Glutamatergic neuron (in vitro differentiated cells): ENCODE data around the gene RNF175. TPM values are rescaled to one million over a fixed set of nuclear protein-coding genes. Genes with fewer than 3 reads are reported as not detected.

Experiments used
- DNase-seq: peaks from one replicate; pipeline ENCODE4 v3.0.0; 2022
- H3K27ac Mint-ChIP-seq: one replicate; pipeline ENCODE4 v1.8.0; 2020; ENCODE audit warnings: mild to moderate bottlenecking, mixed read lengths, inconsistent platforms; ENCODE audit not compliant: unreplicated experiment
- H3K27me3 Mint-ChIP-seq: one replicate; pipeline ENCODE4 v1.8.0; 2020; ENCODE audit warnings: mild to moderate bottlenecking, moderate library complexity, mixed read lengths, inconsistent platforms; ENCODE audit not compliant: unreplicated experiment
- H3K36me3 Mint-ChIP-seq: one replicate; pipeline ENCODE4 v1.8.0; 2020; ENCODE audit warnings: mild to moderate bottlenecking, mixed read lengths, inconsistent platforms; ENCODE audit not compliant: unreplicated experiment
- H3K4me1 Mint-ChIP-seq: one replicate; pipeline ENCODE4 v1.8.0; 2020; ENCODE audit warnings: mild to moderate bottlenecking, low read depth, mixed read lengths, inconsistent platforms; ENCODE audit not compliant: unreplicated experiment
- H3K4me3 Mint-ChIP-seq: one replicate; pipeline ENCODE4 v1.8.0; 2020; ENCODE audit warnings: mild to moderate bottlenecking, mixed read lengths, inconsistent platforms; ENCODE audit not compliant: unreplicated experiment
- H3K9me3 Mint-ChIP-seq: one replicate; pipeline ENCODE4 v1.8.0; 2020; ENCODE audit warnings: mild to moderate bottlenecking, moderate library complexity, mixed read lengths, inconsistent platforms; ENCODE audit not compliant: unreplicated experiment
- CTCF ChIP-seq: fragments of 200-600 bp; sonication (generic); IDR thresholded peaks from one replicate; pipeline ENCODE4 v1.5.0; 2021; ENCODE audit not compliant: partially characterized antibody, unreplicated experiment
- total RNA-seq: library from RNA; stranded (reverse); fragmentation: NEBNext Ultra II Directional; extraction: Animal tissue kit (Norgen Biotek cat#: 25700); gene quantifications from one replicate; pipeline ENCODE4 v1.2.1, GENCODE V29; 2021; ENCODE audit not compliant: unreplicated experiment

The RNF175 gene
- total RNA-seq, 1 donor from 2014 or later = 2.1 TPM

DNA sequence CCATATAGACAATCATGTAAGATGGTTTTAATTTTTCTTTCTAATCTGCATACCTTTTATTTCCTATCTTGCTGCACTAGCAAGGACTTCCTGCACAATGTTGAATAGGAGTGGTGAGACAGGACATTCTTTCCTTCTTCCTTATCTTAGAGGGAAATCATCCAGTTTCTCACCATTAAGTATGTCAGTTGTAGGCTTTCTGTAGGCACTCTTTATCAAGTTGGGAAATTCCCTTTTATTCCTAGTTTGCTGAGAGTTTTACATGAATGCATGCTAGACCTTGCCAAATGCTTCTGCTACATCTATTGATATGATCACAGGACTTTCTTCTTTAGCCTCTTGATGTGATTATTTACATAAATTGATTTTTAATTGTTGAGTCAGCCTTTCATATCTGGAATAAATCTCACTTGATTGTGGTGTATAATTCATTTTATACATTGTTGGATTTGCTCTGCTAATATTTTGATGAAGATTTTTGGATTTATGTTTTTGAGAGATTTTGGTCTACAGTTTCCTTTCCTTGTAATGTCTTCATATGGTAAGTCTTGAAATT is 23.8 kb downstream of the RNF175 start:
- no peak overlapping the region for H3K27ac Mint-ChIP-seq

DNA sequence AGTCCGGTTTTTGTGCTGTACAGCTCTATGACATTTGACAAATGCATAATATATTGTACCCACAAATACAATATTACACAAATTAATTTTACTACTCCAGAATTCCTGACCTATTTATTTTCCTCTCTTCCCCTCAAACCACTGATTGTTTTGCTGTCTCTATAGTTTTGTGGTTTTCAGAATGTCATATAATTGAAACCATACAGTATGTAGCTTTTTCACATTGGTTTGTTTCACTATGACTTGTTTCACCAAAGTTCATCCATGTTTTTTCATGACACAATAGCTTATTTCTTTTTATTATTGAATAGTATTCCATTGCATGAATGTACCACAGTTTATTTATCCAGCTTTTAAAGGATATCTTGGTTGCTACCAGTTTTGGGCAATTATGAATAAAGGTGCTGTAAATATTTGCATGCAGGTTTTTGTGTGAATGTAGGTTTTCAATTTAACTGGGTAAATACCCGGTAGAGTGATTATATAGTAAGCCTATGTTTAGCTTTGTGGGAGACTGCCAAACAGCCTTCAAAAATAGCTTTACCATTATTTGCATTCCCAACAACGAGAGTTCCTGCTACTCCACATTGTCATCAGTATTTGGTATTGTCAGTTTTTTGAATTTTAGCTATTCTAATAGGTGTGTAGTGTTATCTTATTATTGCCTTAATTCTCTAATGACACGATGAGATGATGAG is 25.9 kb downstream of the RNF175 start:
- no peaks in the 10 kb centered on the region for H3K4me1 Mint-ChIP-seq
- no peaks in the 10 kb centered on the region for H3K36me3 Mint-ChIP-seq
- no peaks in the 10 kb centered on the region for H3K27me3 Mint-ChIP-seq
- H3K4me3 Mint-ChIP-seq = no peak overlapping the region
- no peak for TF ChIP-seq CTCF
- DNase-seq = no peak
- no peak overlapping the region for H3K27ac Mint-ChIP-seq
- H3K9me3 Mint-ChIP-seq = peaks cover 1% of the 10 kb centered on the region

More for the DNA sequence above, 23.8 kb downstream of the RNF175 start:
- no peak for DNase-seq
- Mint-ChIP-seq H3K27me3 (no peaks in the 10 kb centered on the region), H3K4me1 (no peaks in the 10 kb centered on the region), H3K4me3 (no peak overlapping the region), H3K9me3 (peaks cover 3% of the 10 kb centered on the region), H3K36me3 (no peaks in the 10 kb centered on the region)
- no peak for TF ChIP-seq CTCF

DNA sequence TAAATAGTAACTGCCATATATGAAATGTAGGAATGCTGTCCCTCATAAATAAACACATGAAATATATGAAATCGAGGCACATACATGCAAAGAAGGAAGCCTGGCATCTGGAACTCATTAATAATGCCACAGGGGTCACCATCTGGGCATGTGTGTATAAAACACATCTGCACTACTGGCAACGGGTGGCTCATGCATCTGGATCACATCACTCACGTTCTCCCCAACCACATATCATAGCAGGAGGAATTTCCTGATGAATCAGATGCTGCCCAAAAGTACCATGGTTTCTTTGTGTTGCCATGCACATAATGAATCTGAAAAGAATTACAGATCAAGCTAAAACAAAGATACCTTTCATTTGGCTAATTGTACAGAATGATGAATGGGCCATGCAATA is 28.6 kb downstream of the RNF175 start:
- Mint-ChIP-seq H3K9me3 (peaks cover 1% of the 10 kb centered on the region), H3K27me3 (no peaks in the 10 kb centered on the region), H3K4me3 (no peak overlapping the region), H3K27ac (no peak overlapping the region), H3K36me3 (no peaks in the 10 kb centered on the region), H3K4me1 (peaks cover 2% of the 10 kb centered on the region)
- no peak for DNase-seq
- no peak for TF ChIP-seq CTCF

- no peak for DNase-seq
- peaks cover 1% of the 10 kb centered on the region for H3K9me3 Mint-ChIP-seq
- H3K4me3 Mint-ChIP-seq = no peak overlapping the region
- H3K4me1 Mint-ChIP-seq = peaks cover 2% of the 10 kb centered on the region
- no peaks in the 10 kb centered on the region for H3K27me3 Mint-ChIP-seq
- TF ChIP-seq CTCF = no peak
- H3K36me3 Mint-ChIP-seq = no peaks in the 10 kb centered on the region
- H3K27ac Mint-ChIP-seq = no peak overlapping the region
These were observed 29.9 kb downstream of the RNF175 start for GRCh38 chr4:153729895-153730294.

- Mint-ChIP-seq H3K9me3 (peaks cover 1% of the 10 kb centered on the region), H3K36me3 (no peaks in the 10 kb centered on the region), H3K27me3 (no peaks in the 10 kb centered on the region), H3K4me1 (peaks cover 2% of the 10 kb centered on the region), H3K4me3 (no peak overlapping the region), H3K27ac (no peak overlapping the region)
- TF ChIP-seq CTCF = no peak
- DNase-seq = no peak
These were observed 31.2 kb downstream of the RNF175 start for GRCh38 chr4:153728660-153729059.
